Esophagus muscularis mucosa (tissue), 4 donors: ENCODE results near the gene RBPJ. TPM values are rescaled to one million over a fixed set of nuclear protein-coding genes. Genes with fewer than 3 reads are reported as not detected.

ENCODE experiments used
- DNase-seq: peaks from one replicate; pipeline ENCODE4 v3.0.0-alpha.2; 2017; ENCODE audit errors: extremely low spot score
- H3K27ac ChIP-seq, 4 donors: fragments of 200-600 bp; sonication (generic); replicated peaks in 1 of 4; 1 replicate in 3 of 4; 2 replicates in 1 of 4; pipeline ENCODE4 v1.5.1; 2016 to 2019; ENCODE audit warnings: mild to moderate bottlenecking in 1 of 4
- H3K27me3 ChIP-seq, 4 donors: fragments of 200-600 bp; sonication (generic); one replicate each; pipeline versions ENCODE4 v1.5.1 to v1.6.0; 2016 to 2019
- H3K36me3 ChIP-seq, 4 donors: fragments of 200-600 bp; sonication (generic); one replicate each; pipeline ENCODE4 v1.5.1; 2016 to 2019
- H3K4me1 ChIP-seq, 4 donors: fragments of 200-600 bp; sonication (generic); one replicate each; pipeline ENCODE4 v1.5.1; 2016 to 2019
- H3K4me3 ChIP-seq, 4 donors: fragments of 200-600 bp; sonication (generic); 1 replicate in 2 of 4; 2 replicates in 2 of 4; pipeline ENCODE4 v1.5.1; 2016 to 2019; ENCODE audit warnings: mild to moderate bottlenecking in 4 of 4, moderate library complexity in 1 of 4
- H3K9me3 ChIP-seq, 4 donors: fragments of 200-600 bp; sonication (generic); 1 replicate in 3 of 4; 2 replicates in 1 of 4; pipeline ENCODE4 v1.5.1; 2016 to 2019
- EP300 ChIP-seq: sonication (generic); formaldehyde crosslinking; IDR thresholded peaks from one replicate; pipeline ENCODE4 v1.6.1; 2017; ENCODE audit warnings: antibody characterized with exemption
- POLR2A ChIP-seq: fragments of 450-650 bp; IDR thresholded peaks from one replicate; pipeline ENCODE4 v1.6.1; 2017; ENCODE audit warnings: antibody characterized with exemption, moderate library complexity, mild to moderate bottlenecking, low read depth
- POLR2AphosphoS5 ChIP-seq, 2 donors: sonication (generic); formaldehyde crosslinking; IDR thresholded peaks; one replicate each; pipeline ENCODE4 v1.6.1; 2017; ENCODE audit warnings: antibody characterized with exemption in 2 of 2
- WGBS: methylation state at CpG from one replicate; pipeline ENCODE4 v1.1.5; 2018; 5-methylcytosine and 5-hydroxymethylcytosine counted together
- intact Hi-C: fragments of 100-400 bp; cut with DNase I; formaldehyde crosslinking; loops from one replicate; pipeline ENCODE4 v1.15.1; 2023
- total RNA-seq, 4 donors: library from RNA; depleted of rRNA; stranded (reverse); fragments of >200 nt; gene quantifications; one replicate each; pipeline versions ENCODE4 v1.1.0 to v1.2.1, GENCODE V29; 2016
- TF ChIP-seq, protein P1 (sequence below), 3 experiments: fragments of 200-600 bp in 2 of 3; fragments of 450-650 bp in 1 of 3; sonication (generic) in 2 of 3; IDR thresholded peaks; one replicate each; pipeline ENCODE4 v1.5.1; 2017 to 2019; ENCODE audit warnings: antibody characterized with exemption in 3 of 3, mild to moderate bottlenecking in 2 of 3, moderate library complexity in 1 of 3

Gene RBPJ
- total RNA-seq, 4 donors from 2014 or later = 49.7 to 75.2 (median 60.8) TPM

GRCh38 chr4:26462874-26463273, 142.1 kb downstream of the RBPJ start:
- no peaks in the 10 kb centered on the region for H3K36me3 ChIP-seq
- WGBS = 28% methylated on average over 2 of the region's 2 CpGs

DNA sequence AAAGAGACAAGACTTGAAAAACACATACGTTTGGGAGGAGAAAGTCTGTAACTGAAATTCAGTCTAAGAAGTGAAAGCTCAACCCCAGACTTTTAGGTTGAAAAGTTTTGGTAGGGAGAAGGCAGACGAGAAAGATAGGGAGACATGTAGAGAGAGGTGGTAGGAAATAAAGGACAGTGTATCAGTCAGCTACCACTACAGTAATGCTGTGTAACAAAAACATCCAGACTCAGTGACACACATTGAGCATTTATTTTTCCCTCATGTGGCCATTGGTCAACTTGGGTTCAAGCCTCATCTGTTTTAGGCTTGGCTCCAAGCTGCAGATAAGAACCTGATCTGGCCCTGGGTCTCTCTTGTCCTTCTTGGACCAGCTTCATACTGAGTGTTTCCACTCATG, 142.6 kb downstream of the RBPJ start:
- H3K36me3 ChIP-seq = no peaks in the 10 kb centered on the region
- peaks cover 0 to 5% (median 0%) of the 10 kb centered on the region in 4 donors for H3K27me3 ChIP-seq
- no peak overlapping the region for H3K27ac ChIP-seq
- H3K4me3 ChIP-seq = no peak overlapping the region
- peaks cover 0 to 43% (median 30%) of the 10 kb centered on the region in 4 donors for H3K4me1 ChIP-seq
- TF ChIP-seq POLR2AphosphoS5 (IDR thresholded peaks at IDR 0.05) (no peak), POLR2A (no peak), EP300 (no peak)
- TF ChIP-seq, protein P1, sequence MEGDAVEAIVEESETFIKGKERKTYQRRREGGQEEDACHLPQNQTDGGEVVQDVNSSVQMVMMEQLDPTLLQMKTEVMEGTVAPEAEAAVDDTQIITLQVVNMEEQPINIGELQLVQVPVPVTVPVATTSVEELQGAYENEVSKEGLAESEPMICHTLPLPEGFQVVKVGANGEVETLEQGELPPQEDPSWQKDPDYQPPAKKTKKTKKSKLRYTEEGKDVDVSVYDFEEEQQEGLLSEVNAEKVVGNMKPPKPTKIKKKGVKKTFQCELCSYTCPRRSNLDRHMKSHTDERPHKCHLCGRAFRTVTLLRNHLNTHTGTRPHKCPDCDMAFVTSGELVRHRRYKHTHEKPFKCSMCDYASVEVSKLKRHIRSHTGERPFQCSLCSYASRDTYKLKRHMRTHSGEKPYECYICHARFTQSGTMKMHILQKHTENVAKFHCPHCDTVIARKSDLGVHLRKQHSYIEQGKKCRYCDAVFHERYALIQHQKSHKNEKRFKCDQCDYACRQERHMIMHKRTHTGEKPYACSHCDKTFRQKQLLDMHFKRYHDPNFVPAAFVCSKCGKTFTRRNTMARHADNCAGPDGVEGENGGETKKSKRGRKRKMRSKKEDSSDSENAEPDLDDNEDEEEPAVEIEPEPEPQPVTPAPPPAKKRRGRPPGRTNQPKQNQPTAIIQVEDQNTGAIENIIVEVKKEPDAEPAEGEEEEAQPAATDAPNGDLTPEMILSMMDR (IDR thresholded peaks at IDR 0.05) = no peak
- H3K9me3 ChIP-seq = peaks cover 0 to 6% (median 0%) of the 10 kb centered on the region in 4 donors
- DNase-seq = no peak
- 62% methylated on average over 2 of the region's 2 CpGs for WGBS
- intact Hi-C loops = no loop called here

More at GRCh38 chr4:26462874-26463273, 142.1 kb downstream of the RBPJ start:
- no peak for DNase-seq
- intact Hi-C loops = no loop called here
- Histone ChIP-seq H3K4me3 (no peak overlapping the region), H3K4me1 (peaks cover 0 to 43% (median 33%) of the 10 kb centered on the region in 4 donors), H3K9me3 (peaks cover 0 to 6% (median 0%) of the 10 kb centered on the region in 4 donors), H3K27me3 (peaks cover 0 to 5% (median 0%) of the 10 kb centered on the region in 4 donors), H3K27ac (peak overlapping the region in 1 of 4 donors; percentile 48)
- TF ChIP-seq POLR2AphosphoS5 (IDR thresholded peaks at IDR 0.05) = no peak
- TF ChIP-seq POLR2A = no peak
- TF ChIP-seq, protein P1 (IDR thresholded peaks at IDR 0.05) = no peak
- TF ChIP-seq EP300 = no peak

- DNase-seq = no peak
- Histone ChIP-seq H3K4me3 (no peak overlapping the region), H3K27me3 (peaks cover 0 to 10% (median 0%) of the 10 kb centered on the region in 4 donors), H3K36me3 (no peaks in the 10 kb centered on the region), H3K4me1 (peaks cover 0 to 34% (median 21%) of the 10 kb centered on the region in 4 donors), H3K27ac (no peak overlapping the region), H3K9me3 (peaks cover 0 to 6% (median 0%) of the 10 kb centered on the region in 4 donors)
- WGBS = 94% methylated on average over 9 of the region's 14 CpGs
- intact Hi-C loops = no loop called here
- TF ChIP-seq POLR2A (no peak), POLR2AphosphoS5 (IDR thresholded peaks at IDR 0.05) (no peak), EP300 (no peak)
- TF ChIP-seq, protein P1 (IDR thresholded peaks at IDR 0.05) = no peak
Observed at GRCh38 chr4:26464420-26465095, 143.7 kb downstream of the RBPJ start.

DNA sequence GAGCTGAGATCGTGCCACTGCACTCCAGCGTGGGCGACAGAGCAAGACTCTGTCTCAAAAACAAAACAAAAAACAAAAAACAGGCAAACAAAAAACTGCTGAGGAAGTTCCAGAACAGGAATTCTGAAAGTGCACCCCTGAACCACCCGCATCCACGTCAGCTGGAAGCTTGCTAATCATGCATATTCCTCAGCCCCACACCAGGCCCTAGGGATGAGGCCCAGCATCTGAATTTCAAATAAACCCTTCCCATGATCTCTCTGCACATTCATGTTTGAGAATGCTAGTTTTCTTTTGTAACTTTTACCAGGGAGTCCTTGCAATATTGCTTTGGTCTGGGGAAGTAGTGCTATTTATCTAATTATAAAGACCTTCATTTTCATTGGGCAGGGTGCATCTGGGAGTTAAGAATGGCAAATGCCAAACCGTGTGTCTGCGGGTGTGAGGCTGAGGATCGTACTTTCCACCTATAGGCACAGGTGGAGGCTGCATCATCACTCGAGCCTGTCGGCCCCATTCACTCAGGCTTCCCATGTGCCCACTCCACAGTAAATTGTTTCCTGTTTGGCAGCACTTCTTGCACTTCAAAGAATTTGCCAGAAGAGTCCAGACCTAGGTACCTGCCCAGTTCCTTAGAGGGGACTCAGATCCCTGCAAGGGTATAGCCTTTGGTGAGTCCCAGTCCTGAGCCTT, 145.9 kb downstream of the RBPJ start:
- no peak overlapping the region for H3K27ac ChIP-seq
- H3K4me3 ChIP-seq = no peak overlapping the region
- intact Hi-C loops = no loop called here
- H3K4me1 ChIP-seq = peaks cover 0 to 22% (median 11%) of the 10 kb centered on the region in 4 donors
- TF ChIP-seq EP300 (no peak), POLR2AphosphoS5 (IDR thresholded peaks at IDR 0.05) (no peak), POLR2A (no peak)
- TF ChIP-seq, protein P1 (IDR thresholded peaks at IDR 0.05) = no peak
- no peak for DNase-seq
- H3K36me3 ChIP-seq = no peaks in the 10 kb centered on the region
- H3K9me3 ChIP-seq = peaks cover 0 to 6% (median 0%) of the 10 kb centered on the region in 4 donors
- H3K27me3 ChIP-seq = peaks cover 0 to 10% (median 0%) of the 10 kb centered on the region in 4 donors
- 95% methylated on average over 10 of the region's 10 CpGs for WGBS
